CD4-positive, alpha-beta T cell treated with Interleukin-21 for 1 hour (primary cell): ENCODE results near the gene SLFN5.
"Not testable (repeated sequence)": the region's sequence is repeated elsewhere in the genome, so short reads cannot be mapped to it uniquely, and the experiment has no call there.

Source experiments
- DNase-seq: peaks from one replicate; pipeline ENCODE4 v3.0.0-alpha.2; 2020

Gene SLFN5

GRCh38 chr17:35243561-35244340 is 879 bp downstream of the SLFN5 start:
- DNase-seq, result peak; percentile 62

- DNase-seq, result peak; percentile 90
Observed at GRCh38 chr17:35244341-35245195, 1.7 kb downstream of the SLFN5 start.

- no peak for DNase-seq
Observed at GRCh38 chr17:35245196-35245486, 2.3 kb downstream of the SLFN5 start.

- no peak for DNase-seq
Observed at GRCh38 chr17:35252651-35253050, 9.8 kb downstream of the SLFN5 start.

- DNase-seq, result no peak
Observed at GRCh38 chr17:35254107-35254773, 11.4 kb downstream of the SLFN5 start.

GRCh38 chr17:35255316-35255715 is 12.4 kb downstream of the SLFN5 start:
- no peak for DNase-seq

GRCh38 chr17:35256629-35257028 is 13.8 kb downstream of the SLFN5 start:
- DNase-seq, result no peak

GRCh38 chr17:35257208-35257659 is 14.4 kb downstream of the SLFN5 start:
- no peak for DNase-seq

- DNase-seq, result no peak
Observed at GRCh38 chr17:35259001-35259400, 16.1 kb downstream of the SLFN5 start.

GRCh38 chr17:35265071-35265470 is 22.2 kb downstream of the SLFN5 start:
- DNase-seq, result no peak

GRCh38 chr17:35265566-35266141 is 22.8 kb downstream of the SLFN5 start:
- no peak for DNase-seq

GRCh38 chr17:35274167-35275066 is 31.5 kb downstream of the SLFN5 start:
- peak; percentile 37 for DNase-seq

GRCh38 chr17:35278454-35278853 is 35.6 kb downstream of the SLFN5 start:
- DNase-seq, result not testable (repeated sequence)

GRCh38 chr17:35278876-35279275 is 36.0 kb downstream of the SLFN5 start:
- DNase-seq, result not testable (repeated sequence)

- no peak for DNase-seq
Observed at GRCh38 chr17:35283767-35284166, 40.9 kb downstream of the SLFN5 start.

GRCh38 chr17:35284955-35285354 is 42.1 kb downstream of the SLFN5 start:
- DNase-seq, result no peak

GRCh38 chr17:35286120-35286781 is 43.4 kb downstream of the SLFN5 start:
- DNase-seq, result peak; percentile 49

- DNase-seq, result no peak
Observed at GRCh38 chr17:35287286-35287811, 44.5 kb downstream of the SLFN5 start.

- DNase-seq, result peak; percentile 24
Observed at GRCh38 chr17:35289222-35289621, 46.4 kb downstream of the SLFN5 start.

GRCh38 chr17:35291802-35292201 is 48.9 kb downstream of the SLFN5 start:
- no peak for DNase-seq

- no peak for DNase-seq
Observed at GRCh38 chr17:35293151-35293847, 50.4 kb downstream of the SLFN5 start.
